ENCODE data around the gene SERPINA5.
"Not testable (repeated sequence)": the region's sequence is repeated elsewhere in the genome, so short reads cannot be mapped to it uniquely, and the experiment has no call there.

The SERPINA5 gene

DNA sequence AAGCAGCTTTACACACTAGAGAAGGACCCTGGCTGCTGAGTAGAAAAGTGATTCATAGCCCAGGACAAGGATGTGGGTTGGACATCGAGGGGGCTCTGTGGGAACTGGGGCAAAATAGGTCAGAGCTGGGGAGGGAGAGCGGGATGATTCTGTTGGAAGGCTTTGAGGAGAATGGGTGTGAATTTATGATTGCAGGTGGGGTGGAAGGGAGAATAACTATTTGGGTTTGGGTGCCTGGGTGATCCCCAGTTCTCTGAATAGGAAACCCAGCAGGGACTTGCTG lies 44.1 kb downstream of the SERPINA5 start:
- H3K4me3 ChIP-seq (ENCODE audit: low read depth, low read length): no peak overlapping the region
- no peak overlapping the region for H2AFZ ChIP-seq (ENCODE audit: low read length, unreplicated experiment)
- H3K36me3 ChIP-seq (ENCODE audit: insufficient read depth, low read length): no peaks in the 10 kb centered on the region
- no peaks in the 10 kb centered on the region for H3K4me1 ChIP-seq (ENCODE audit: control insufficient read depth, insufficient read depth, low read length, unreplicated experiment)
- H3K27ac ChIP-seq (ENCODE audit: low read depth, low read length): no peak overlapping the region
- no peaks in the 10 kb centered on the region for H3K79me2 ChIP-seq (ENCODE audit: control insufficient read depth, insufficient read depth, low read length, unreplicated experiment)
- peaks cover 30% of the 10 kb centered on the region; the same call in 1 of the 2 replicates for H3K27me3 ChIP-seq (ENCODE audit: insufficient read depth, low read length)

- H3K79me2 ChIP-seq (ENCODE audit: control insufficient read depth, insufficient read depth, low read length, unreplicated experiment): no peaks in the 10 kb centered on the region
- H3K4me1 ChIP-seq (ENCODE audit: control insufficient read depth, insufficient read depth, low read length, unreplicated experiment): no peaks in the 10 kb centered on the region
- peaks cover 21% of the 10 kb centered on the region; the same call in 1 of the 2 replicates for H3K27me3 ChIP-seq (ENCODE audit: insufficient read depth, low read length)
- no peak overlapping the region for H3K4me3 ChIP-seq (ENCODE audit: low read depth, low read length)
- no peak overlapping the region for H2AFZ ChIP-seq (ENCODE audit: low read length, unreplicated experiment)
- H3K36me3 ChIP-seq (ENCODE audit: insufficient read depth, low read length): no peaks in the 10 kb centered on the region
- H3K27ac ChIP-seq (ENCODE audit: low read depth, low read length): no peak overlapping the region
Measured at GRCh38 chr14:94628578-94628977, 47.4 kb downstream of the SERPINA5 start.

GRCh38 chr14:94630396-94630795 lies 49.2 kb downstream of the SERPINA5 start:
- H3K27ac ChIP-seq (ENCODE audit: low read depth, low read length): no peak overlapping the region
- H3K27me3 ChIP-seq (ENCODE audit: insufficient read depth, low read length): 0 out of 2 replicates have a peak, but pooled peaks cover 4% of the 10 kb centered on the region
- no peak overlapping the region for H2AFZ ChIP-seq (ENCODE audit: low read length, unreplicated experiment)
- H3K79me2 ChIP-seq (ENCODE audit: control insufficient read depth, insufficient read depth, low read length, unreplicated experiment): no peaks in the 10 kb centered on the region
- H3K4me3 ChIP-seq (ENCODE audit: low read depth, low read length): no peak overlapping the region
- H3K4me1 ChIP-seq (ENCODE audit: control insufficient read depth, insufficient read depth, low read length, unreplicated experiment): no peaks in the 10 kb centered on the region
- no peaks in the 10 kb centered on the region for H3K36me3 ChIP-seq (ENCODE audit: insufficient read depth, low read length)

DNA sequence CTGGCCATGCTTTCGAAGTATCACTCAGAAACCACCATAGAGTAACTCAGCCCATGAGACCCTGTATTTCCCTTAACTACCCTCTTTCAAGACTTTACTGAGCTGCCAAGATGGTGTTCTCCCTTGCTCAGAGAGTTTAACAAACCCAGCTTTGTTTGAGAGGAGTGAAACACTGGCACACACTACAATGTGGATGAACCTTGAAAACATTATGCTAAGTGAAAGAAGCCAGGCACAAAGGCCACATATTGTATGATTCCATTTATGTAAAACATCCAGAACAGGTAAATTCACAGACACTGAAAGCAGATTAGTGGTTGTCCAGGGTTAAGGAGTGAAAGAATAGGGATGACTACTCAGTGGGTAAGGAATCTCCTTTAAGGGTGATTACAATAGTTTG lies 49.8 kb downstream of the SERPINA5 start:
- Histone ChIP-seq H3K27ac (ENCODE audit: low read depth, low read length) (no peak overlapping the region), H3K27me3 (ENCODE audit: insufficient read depth, low read length) (no peaks in the 10 kb centered on the region), H2AFZ (ENCODE audit: low read length, unreplicated experiment) (no peak overlapping the region), H3K4me3 (ENCODE audit: low read depth, low read length) (no peak overlapping the region), H3K36me3 (ENCODE audit: insufficient read depth, low read length) (no peaks in the 10 kb centered on the region), H3K79me2 (ENCODE audit: control insufficient read depth, insufficient read depth, low read length, unreplicated experiment) (no peaks in the 10 kb centered on the region), H3K4me1 (ENCODE audit: control insufficient read depth, insufficient read depth, low read length, unreplicated experiment) (no peaks in the 10 kb centered on the region)

GRCh38 chr14:94631536-94632304 lies 50.5 kb downstream of the SERPINA5 start:
- Histone ChIP-seq H3K79me2 (ENCODE audit: control insufficient read depth, insufficient read depth, low read length, unreplicated experiment) (no peaks in the 10 kb centered on the region), H3K27me3 (ENCODE audit: insufficient read depth, low read length) (no peaks in the 10 kb centered on the region), H3K4me1 (ENCODE audit: control insufficient read depth, insufficient read depth, low read length, unreplicated experiment) (no peaks in the 10 kb centered on the region), H2AFZ (ENCODE audit: low read length, unreplicated experiment) (no peak overlapping the region), H3K27ac (ENCODE audit: low read depth, low read length) (no peak overlapping the region), H3K36me3 (ENCODE audit: insufficient read depth, low read length) (no peaks in the 10 kb centered on the region), H3K4me3 (ENCODE audit: low read depth, low read length) (no peak overlapping the region)

DNA sequence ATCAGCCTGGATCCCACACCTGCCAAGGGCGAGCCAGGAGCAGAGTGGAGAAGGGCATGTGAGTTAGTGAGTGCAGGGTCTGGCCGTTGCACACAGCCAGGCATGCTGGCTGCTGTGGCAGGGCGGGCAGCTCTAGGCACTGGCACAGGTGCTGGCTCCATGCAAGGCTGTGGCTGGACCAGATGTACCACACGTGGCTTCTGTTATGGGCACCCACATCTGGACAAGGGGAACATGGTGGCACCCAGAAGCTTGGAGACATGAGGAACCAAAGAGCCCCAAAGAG lies 51.0 kb downstream of the SERPINA5 start:
- no peak overlapping the region for H2AFZ ChIP-seq (ENCODE audit: low read length, unreplicated experiment)
- no peaks in the 10 kb centered on the region for H3K4me1 ChIP-seq (ENCODE audit: control insufficient read depth, insufficient read depth, low read length, unreplicated experiment)
- no peak overlapping the region for H3K27ac ChIP-seq (ENCODE audit: low read depth, low read length)
- H3K4me3 ChIP-seq (ENCODE audit: low read depth, low read length): no peak overlapping the region
- H3K27me3 ChIP-seq (ENCODE audit: insufficient read depth, low read length): no peaks in the 10 kb centered on the region
- H3K36me3 ChIP-seq (ENCODE audit: insufficient read depth, low read length): no peaks in the 10 kb centered on the region
- H3K79me2 ChIP-seq (ENCODE audit: control insufficient read depth, insufficient read depth, low read length, unreplicated experiment): no peaks in the 10 kb centered on the region

GRCh38 chr14:94633121-94633520 lies 51.9 kb downstream of the SERPINA5 start:
- H3K4me3 ChIP-seq (ENCODE audit: low read depth, low read length): no peak overlapping the region
- no peak overlapping the region for H2AFZ ChIP-seq (ENCODE audit: low read length, unreplicated experiment)
- H3K4me1 ChIP-seq (ENCODE audit: control insufficient read depth, insufficient read depth, low read length, unreplicated experiment): peaks cover 3% of the 10 kb centered on the region
- H3K27ac ChIP-seq (ENCODE audit: low read depth, low read length): no peak overlapping the region
- H3K27me3 ChIP-seq (ENCODE audit: insufficient read depth, low read length): no peaks in the 10 kb centered on the region
- H3K79me2 ChIP-seq (ENCODE audit: control insufficient read depth, insufficient read depth, low read length, unreplicated experiment): no peaks in the 10 kb centered on the region
- H3K36me3 ChIP-seq (ENCODE audit: insufficient read depth, low read length): no peaks in the 10 kb centered on the region

- Histone ChIP-seq H3K27me3 (ENCODE audit: insufficient read depth, low read length) (no peaks in the 10 kb centered on the region), H2AFZ (ENCODE audit: low read length, unreplicated experiment) (no peak overlapping the region), H3K27ac (ENCODE audit: low read depth, low read length) (no peak overlapping the region), H3K4me1 (ENCODE audit: control insufficient read depth, insufficient read depth, low read length, unreplicated experiment) (peaks cover 11% of the 10 kb centered on the region), H3K79me2 (ENCODE audit: control insufficient read depth, insufficient read depth, low read length, unreplicated experiment) (no peaks in the 10 kb centered on the region), H3K36me3 (ENCODE audit: insufficient read depth, low read length) (no peaks in the 10 kb centered on the region), H3K4me3 (ENCODE audit: low read depth, low read length) (no peak overlapping the region)
Measured at GRCh38 chr14:94635154-94635553, 53.9 kb downstream of the SERPINA5 start.

DNA sequence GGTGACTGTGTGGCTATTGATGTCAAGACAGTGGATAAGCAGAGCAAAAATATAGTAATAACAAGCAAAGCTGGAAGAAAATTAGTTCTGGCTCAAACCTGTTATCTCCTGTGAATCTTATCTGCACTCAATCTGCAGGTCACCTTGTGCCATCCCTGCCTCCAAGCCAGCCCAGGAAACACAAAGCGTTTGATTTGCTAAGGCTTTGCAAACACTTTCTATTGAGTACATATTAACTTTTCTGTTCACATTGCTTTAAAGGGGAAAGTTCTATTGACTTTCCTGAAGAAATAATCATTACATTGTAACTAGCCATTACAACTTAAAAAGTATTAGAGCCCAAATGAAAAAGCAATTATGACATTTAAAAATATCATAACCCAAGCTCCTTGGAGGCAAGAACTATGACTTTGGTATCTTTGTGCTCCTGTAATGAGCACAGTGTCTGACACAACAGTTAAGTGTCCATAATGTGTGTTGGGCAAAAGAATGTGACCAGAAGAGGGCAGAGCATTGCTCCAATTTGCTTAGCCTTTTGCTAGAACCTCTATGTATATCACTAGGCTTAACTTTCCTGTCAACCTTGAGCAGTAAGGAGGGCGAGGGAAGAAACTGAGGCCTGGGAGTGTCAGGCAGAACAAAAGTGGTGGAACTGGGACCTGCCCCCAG lies 55.7 kb downstream of the SERPINA5 start:
- no peaks in the 10 kb centered on the region for H3K36me3 ChIP-seq (ENCODE audit: insufficient read depth, low read length)
- H3K4me3 ChIP-seq (ENCODE audit: low read depth, low read length): no peak overlapping the region
- H2AFZ ChIP-seq (ENCODE audit: low read length, unreplicated experiment): no peak overlapping the region
- H3K27ac ChIP-seq (ENCODE audit: low read depth, low read length): no peak overlapping the region
- peaks cover 11% of the 10 kb centered on the region for H3K4me1 ChIP-seq (ENCODE audit: control insufficient read depth, insufficient read depth, low read length, unreplicated experiment)
- no peaks in the 10 kb centered on the region for H3K27me3 ChIP-seq (ENCODE audit: insufficient read depth, low read length)
- H3K79me2 ChIP-seq (ENCODE audit: control insufficient read depth, insufficient read depth, low read length, unreplicated experiment): no peaks in the 10 kb centered on the region

DNA sequence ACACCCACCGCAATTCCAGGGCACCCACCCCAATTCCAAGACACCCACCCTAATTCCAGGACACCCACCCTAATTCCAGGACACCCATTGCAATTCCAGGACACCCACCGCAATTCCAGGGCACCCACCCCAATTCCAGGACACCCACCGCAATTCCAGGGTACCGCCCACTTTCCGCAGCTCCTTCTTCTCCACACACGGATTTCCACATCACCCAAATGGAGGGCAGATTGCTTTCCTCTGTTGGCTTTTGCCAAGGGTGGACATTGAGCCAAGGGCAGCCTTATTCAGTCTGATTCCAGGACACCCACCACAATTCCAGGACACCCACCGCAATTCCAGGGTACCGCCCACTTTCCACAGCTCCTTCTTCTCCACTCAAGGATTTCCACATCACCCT lies 56.6 kb downstream of the SERPINA5 start:
- H3K4me1 ChIP-seq (ENCODE audit: control insufficient read depth, insufficient read depth, low read length, unreplicated experiment): peaks cover 11% of the 10 kb centered on the region
- H3K4me3 ChIP-seq (ENCODE audit: low read depth, low read length); H3K79me2 ChIP-seq (ENCODE audit: control insufficient read depth, insufficient read depth, low read length, unreplicated experiment); H3K36me3 ChIP-seq (ENCODE audit: insufficient read depth, low read length); H3K27ac ChIP-seq (ENCODE audit: low read depth, low read length); H2AFZ ChIP-seq (ENCODE audit: low read length, unreplicated experiment); H3K27me3 ChIP-seq (ENCODE audit: insufficient read depth, low read length): not testable (repeated sequence)

GRCh38 chr14:94638339-94638738 lies 57.1 kb downstream of the SERPINA5 start:
- no peak overlapping the region for H3K4me3 ChIP-seq (ENCODE audit: low read depth, low read length)
- no peaks in the 10 kb centered on the region for H3K27me3 ChIP-seq (ENCODE audit: insufficient read depth, low read length)
- H3K27ac ChIP-seq (ENCODE audit: low read depth, low read length): no peak overlapping the region
- no peaks in the 10 kb centered on the region for H3K36me3 ChIP-seq (ENCODE audit: insufficient read depth, low read length)
- peaks cover 11% of the 10 kb centered on the region for H3K4me1 ChIP-seq (ENCODE audit: control insufficient read depth, insufficient read depth, low read length, unreplicated experiment)
- H3K79me2 ChIP-seq (ENCODE audit: control insufficient read depth, insufficient read depth, low read length, unreplicated experiment): no peaks in the 10 kb centered on the region
- no peak overlapping the region for H2AFZ ChIP-seq (ENCODE audit: low read length, unreplicated experiment)

Measured in ACC112 (cell line).